IMR-90 (cell line): ENCODE measurements around the gene MLYCD. TPM values are rescaled to one million over a fixed set of nuclear protein-coding genes. Genes with fewer than 3 reads are reported as not detected.

Experiments
- FOS ChIP-seq: fragments of 150-350 bp; IDR thresholded peaks from 2 replicates; pipeline ENCODE4 v1.6.1; 2016; ENCODE audit warnings: low read depth, low read length
- MAZ ChIP-seq: IDR thresholded peaks from 2 replicates; pipeline ENCODE4 v1.6.1; 2012; ENCODE audit warnings: low read depth, mild to moderate bottlenecking, low read length, improper control_type of control experiment, moderate library complexity, borderline replicate concordance
- RAD21 ChIP-seq: IDR thresholded peaks from 2 replicates; pipeline ENCODE4 v1.6.1; 2012; ENCODE audit warnings: low read length, improper control_type of control experiment
- polyA plus RNA-seq, 3 experiments: library from polyadenylated mRNA; depleted of rRNA; stranded (reverse); fragments of >200 nt; gene quantifications; 2 replicates each; pipeline ENCODE4 v1.2.3, GENCODE V29; 2012; ENCODE audit warnings: low replicate concordance in 1 of 3
- total RNA-seq: library from RNA; depleted of rRNA; stranded (reverse); fragments of >200 nt; gene quantifications from 2 replicates; pipeline ENCODE4 v1.2.3, GENCODE V29; 2012

Gene MLYCD
- total and polyA plus RNA-seq, 2 of the 4 experiments (the other 2 are of a cell fraction) = 1.9 to 2.7 TPM

GRCh38 chr16:83955218-83956130 lies 56.6 kb downstream of the MLYCD start (continued):
- TF ChIP-seq MAZ (no peak), RAD21 (no peak), FOS (no peak)
